ENCODE measurements around the gene PRKD1. TPM values are rescaled to one million over a fixed set of nuclear protein-coding genes. Genes with fewer than 3 reads are reported as not detected.

Gene PRKD1
- total RNA-seq, 1 donor from 2014 or later, result 17.2 TPM

DNA sequence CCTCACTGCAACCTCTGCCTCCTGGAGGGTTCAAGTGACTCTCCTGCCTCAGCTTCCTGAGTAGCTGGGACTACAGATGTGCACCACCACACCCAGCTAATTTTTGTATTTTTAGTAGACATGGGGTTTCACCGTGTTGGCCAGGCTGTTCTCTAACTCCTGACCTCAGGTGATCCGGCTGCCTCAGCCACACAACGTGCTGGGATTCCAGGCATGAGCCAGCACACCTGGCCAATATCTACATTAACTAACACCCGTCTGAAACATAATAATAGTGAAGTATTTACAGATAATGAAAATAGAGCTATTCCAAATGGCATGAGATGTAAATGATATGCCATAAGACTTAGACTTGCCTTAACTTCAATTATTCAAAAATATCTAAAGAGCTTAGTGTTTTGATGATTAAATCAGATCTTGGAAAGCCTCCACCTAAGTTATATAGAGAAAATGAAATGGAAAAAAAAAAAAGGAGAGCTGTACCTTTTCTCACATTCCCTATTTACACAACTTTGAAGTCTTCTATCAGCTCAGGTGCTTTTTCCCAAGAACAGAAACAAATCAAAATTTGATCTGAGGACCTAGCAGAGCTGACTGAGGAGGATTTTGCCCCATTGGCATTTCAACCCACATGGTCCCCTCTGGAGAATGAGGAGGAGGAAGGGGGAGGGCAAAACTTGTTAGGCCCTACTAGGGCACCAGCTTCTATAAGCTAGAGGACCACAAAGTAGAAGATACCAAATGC lies 309.2 kb downstream of the PRKD1 start:
- Histone ChIP-seq H3K4me1 (no peaks in the 10 kb centered on the region), H3K9me3 (no peaks in the 10 kb centered on the region), H3K27me3 (no peaks in the 10 kb centered on the region), H3K27ac (no peak overlapping the region), H3K4me3 (no peak overlapping the region), H3K36me3 (no peaks in the 10 kb centered on the region)
- ATAC-seq (no peak), DNase-seq (no peak)
- intact Hi-C loops (cut with DNase I), result no loop called here
- TF ChIP-seq, protein P1, sequence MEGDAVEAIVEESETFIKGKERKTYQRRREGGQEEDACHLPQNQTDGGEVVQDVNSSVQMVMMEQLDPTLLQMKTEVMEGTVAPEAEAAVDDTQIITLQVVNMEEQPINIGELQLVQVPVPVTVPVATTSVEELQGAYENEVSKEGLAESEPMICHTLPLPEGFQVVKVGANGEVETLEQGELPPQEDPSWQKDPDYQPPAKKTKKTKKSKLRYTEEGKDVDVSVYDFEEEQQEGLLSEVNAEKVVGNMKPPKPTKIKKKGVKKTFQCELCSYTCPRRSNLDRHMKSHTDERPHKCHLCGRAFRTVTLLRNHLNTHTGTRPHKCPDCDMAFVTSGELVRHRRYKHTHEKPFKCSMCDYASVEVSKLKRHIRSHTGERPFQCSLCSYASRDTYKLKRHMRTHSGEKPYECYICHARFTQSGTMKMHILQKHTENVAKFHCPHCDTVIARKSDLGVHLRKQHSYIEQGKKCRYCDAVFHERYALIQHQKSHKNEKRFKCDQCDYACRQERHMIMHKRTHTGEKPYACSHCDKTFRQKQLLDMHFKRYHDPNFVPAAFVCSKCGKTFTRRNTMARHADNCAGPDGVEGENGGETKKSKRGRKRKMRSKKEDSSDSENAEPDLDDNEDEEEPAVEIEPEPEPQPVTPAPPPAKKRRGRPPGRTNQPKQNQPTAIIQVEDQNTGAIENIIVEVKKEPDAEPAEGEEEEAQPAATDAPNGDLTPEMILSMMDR (IDR thresholded peaks at IDR 0.05), result no peak

DNA sequence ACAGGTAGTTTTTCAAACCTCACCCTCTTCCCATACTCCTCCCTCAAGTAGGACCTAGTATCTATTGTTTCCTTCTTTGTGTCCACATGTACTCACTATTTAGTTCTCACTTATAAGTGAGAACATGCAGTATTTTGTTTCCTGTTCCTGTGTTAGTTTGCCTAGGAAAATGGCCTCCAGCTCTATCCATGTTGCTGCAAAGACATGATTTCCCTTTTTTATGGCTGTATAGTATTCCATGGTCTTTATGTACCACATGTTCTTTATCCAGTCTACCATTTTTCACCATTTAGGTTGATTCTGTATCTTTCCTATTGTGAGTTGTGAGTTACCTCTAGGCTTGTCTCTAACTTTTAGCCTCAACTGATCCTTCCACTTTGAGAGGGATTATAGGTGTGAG lies 310.7 kb downstream of the PRKD1 start:
- no peaks in the 10 kb centered on the region for H3K36me3 ChIP-seq
- H3K27ac ChIP-seq, result no peak overlapping the region
- no peaks in the 10 kb centered on the region for H3K9me3 ChIP-seq
- H3K4me3 ChIP-seq, result no peak overlapping the region
- H3K27me3 ChIP-seq, result no peaks in the 10 kb centered on the region
- no peak for DNase-seq
- intact Hi-C loops (cut with DNase I), result no loop called here
- ATAC-seq, result no peak
- H3K4me1 ChIP-seq, result no peaks in the 10 kb centered on the region
- TF ChIP-seq, protein P1 (IDR thresholded peaks at IDR 0.05), result no peak

DNA sequence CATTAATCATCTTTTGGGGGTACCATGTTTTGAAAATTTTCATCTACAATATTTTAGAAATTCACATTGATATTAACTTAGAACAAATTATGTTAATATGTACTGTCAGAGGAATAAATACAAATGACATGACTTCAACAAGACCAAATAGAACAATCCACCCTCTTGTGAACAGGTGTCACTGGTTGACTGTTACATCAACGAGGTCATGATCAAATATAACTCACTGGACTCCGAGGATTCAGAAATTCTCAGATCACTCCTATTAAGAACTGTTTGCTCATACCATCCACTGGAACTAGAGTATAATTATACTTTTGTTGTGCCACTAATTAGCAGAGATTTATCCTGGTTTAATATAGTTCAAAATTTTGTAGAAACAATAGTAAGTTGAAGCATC lies 318.8 kb downstream of the PRKD1 start:
- no peaks in the 10 kb centered on the region for H3K9me3 ChIP-seq
- DNase-seq (no peak), ATAC-seq (no peak)
- no peaks in the 10 kb centered on the region for H3K4me1 ChIP-seq
- no peaks in the 10 kb centered on the region for H3K36me3 ChIP-seq
- no peak overlapping the region for H3K27ac ChIP-seq
- intact Hi-C loops (cut with DNase I), result no loop called here
- TF ChIP-seq, protein P1 (IDR thresholded peaks at IDR 0.05), result no peak
- no peak overlapping the region for H3K4me3 ChIP-seq
- no peaks in the 10 kb centered on the region for H3K27me3 ChIP-seq

DNA sequence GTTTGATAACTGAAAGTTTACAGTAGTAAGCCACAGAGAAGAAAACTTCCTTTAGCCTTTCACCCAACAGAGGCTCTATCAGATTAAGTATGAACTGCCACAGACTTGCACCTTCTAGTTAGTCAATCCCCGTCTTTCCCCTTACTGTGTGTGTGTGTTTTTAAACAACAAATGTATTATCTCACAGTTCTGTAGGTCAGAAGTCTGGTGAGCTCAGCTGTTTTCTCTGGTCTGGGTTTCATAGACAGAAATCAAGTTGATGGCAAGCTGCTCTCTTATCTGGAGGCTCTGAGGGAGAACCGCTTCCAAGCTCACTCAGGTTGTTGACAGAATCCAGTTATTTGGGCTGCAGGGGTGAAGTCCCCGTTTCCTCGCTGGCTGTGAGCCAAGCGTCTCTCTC lies 320.5 kb downstream of the PRKD1 start:
- no peaks in the 10 kb centered on the region for H3K36me3 ChIP-seq
- H3K27me3 ChIP-seq, result no peaks in the 10 kb centered on the region
- no peaks in the 10 kb centered on the region for H3K4me1 ChIP-seq
- no peaks in the 10 kb centered on the region for H3K9me3 ChIP-seq
- no peak overlapping the region for H3K4me3 ChIP-seq
- TF ChIP-seq, protein P1 (IDR thresholded peaks at IDR 0.05), result no peak
- ATAC-seq (no peak), DNase-seq (no peak)
- intact Hi-C loops (cut with DNase I), result no loop called here
- no peak overlapping the region for H3K27ac ChIP-seq

DNA sequence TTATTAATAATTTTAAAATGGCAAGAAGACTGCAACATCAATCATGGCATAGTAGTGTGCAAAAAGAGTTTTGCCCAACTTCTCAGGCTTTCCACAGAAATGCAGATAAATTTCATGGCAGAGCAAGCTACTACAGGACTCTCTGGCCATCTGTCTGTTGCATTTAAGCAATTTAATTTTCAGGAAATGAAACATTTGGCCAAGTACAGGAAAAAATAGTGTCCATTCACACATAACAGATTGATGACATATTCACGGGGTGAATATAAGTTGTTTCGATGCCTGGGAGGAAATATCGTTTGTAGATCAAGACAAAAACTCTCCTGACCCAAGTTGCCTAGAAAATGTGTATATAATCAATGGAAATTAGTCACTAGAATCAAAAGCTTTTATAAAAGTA lies 324.0 kb downstream of the PRKD1 start:
- no peaks in the 10 kb centered on the region for H3K9me3 ChIP-seq
- H3K36me3 ChIP-seq, result no peaks in the 10 kb centered on the region
- intact Hi-C loops (cut with DNase I), result no loop called here
- no peaks in the 10 kb centered on the region for H3K4me1 ChIP-seq
- H3K4me3 ChIP-seq, result no peak overlapping the region
- no peak for DNase-seq
- H3K27me3 ChIP-seq, result no peaks in the 10 kb centered on the region
- TF ChIP-seq, protein P1 (IDR thresholded peaks at IDR 0.05), result no peak
- no peak overlapping the region for H3K27ac ChIP-seq
- no peak for ATAC-seq

DNA sequence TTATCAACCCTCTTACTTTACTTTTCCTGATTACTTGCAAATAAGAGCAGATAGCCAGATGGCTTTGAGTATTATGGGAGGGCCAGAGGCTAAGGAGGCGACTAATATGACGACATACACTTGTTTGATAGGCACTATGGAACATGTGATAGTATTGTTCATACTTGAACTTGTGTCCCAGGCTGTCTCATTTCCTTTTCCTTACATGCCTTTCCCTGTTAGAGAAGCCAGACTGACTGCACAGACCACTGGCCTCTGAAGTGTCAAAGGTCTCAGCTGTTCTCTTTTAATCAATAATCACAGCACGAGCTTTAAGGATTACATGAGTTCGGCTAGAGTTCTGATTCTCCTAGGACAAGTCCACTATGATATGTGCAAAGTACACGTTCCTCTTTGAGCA lies 326.0 kb downstream of the PRKD1 start:
- H3K4me3 ChIP-seq, result no peak overlapping the region

More for the DNA sequence above, 326.0 kb downstream of the PRKD1 start:
- H3K27me3 ChIP-seq, result no peaks in the 10 kb centered on the region
- H3K9me3 ChIP-seq, result no peaks in the 10 kb centered on the region
- H3K27ac ChIP-seq, result no peak overlapping the region
- DNase-seq (no peak), ATAC-seq (no peak)
- intact Hi-C loops (cut with DNase I), result no loop called here
- H3K4me1 ChIP-seq, result no peaks in the 10 kb centered on the region
- TF ChIP-seq, protein P1 (IDR thresholded peaks at IDR 0.05), result no peak
- H3K36me3 ChIP-seq, result no peaks in the 10 kb centered on the region

All from upper lobe of right lung (tissue), 1 donor.